ENCODE results near the gene ADAMTSL3. TPM values are rescaled to one million over a fixed set of nuclear protein-coding genes. Genes with fewer than 3 reads are reported as not detected.
A peak's percentile ranks its signal among the peaks of the same experiment; 100 is the strongest.

ADAMTSL3 gene
- under 0.01 TPM in 2 replicates for total RNA-seq

GRCh38 chr15:83653639-83654378, at the start of gene ADAMTSL3:
ADAMTSL3 (plus strand) TSS chr15:83654123; CDS start chr15:83655762, 1,639 bp downstream.
- H3K4me3 ChIP-seq (ENCODE audit: low read depth, low read length): no peak within 1 kb of the TSS
- TF ChIP-seq CTCF (IDR thresholded peaks at IDR 0.05; ENCODE audit: insufficient read depth, low read depth, low read length): no peak
- DNase-seq (ENCODE audit: low read depth): peak; percentile 19

- TF ChIP-seq CTCF (IDR thresholded peaks at IDR 0.05; ENCODE audit: insufficient read depth, low read depth, low read length): no peak
Observed at GRCh38 chr15:83604549-83604948, 49.4 kb upstream of the ADAMTSL3 start.

GRCh38 chr15:83605111-83605945, 48.6 kb upstream of the ADAMTSL3 start:
- no peak for TF ChIP-seq CTCF (IDR thresholded peaks at IDR 0.05; ENCODE audit: insufficient read depth, low read depth, low read length)
- DNase-seq (ENCODE audit: low read depth): no peak
- no peak overlapping the region for H3K4me3 ChIP-seq (ENCODE audit: low read depth, low read length)

More at GRCh38 chr15:83604549-83604948, 49.4 kb upstream of the ADAMTSL3 start:
- no peak for DNase-seq (ENCODE audit: low read depth)
- H3K4me3 ChIP-seq (ENCODE audit: low read depth, low read length): no peak overlapping the region

- no peak for TF ChIP-seq CTCF (IDR thresholded peaks at IDR 0.05; ENCODE audit: insufficient read depth, low read depth, low read length)
- no peak for DNase-seq (ENCODE audit: low read depth)
- no peak overlapping the region for H3K4me3 ChIP-seq (ENCODE audit: low read depth, low read length)
Observed at GRCh38 chr15:83610132-83610531, 43.8 kb upstream of the ADAMTSL3 start.

GRCh38 chr15:83610901-83611685, 42.8 kb upstream of the ADAMTSL3 start:
- no peak for DNase-seq (ENCODE audit: low read depth)
- no peak for TF ChIP-seq CTCF (IDR thresholded peaks at IDR 0.05; ENCODE audit: insufficient read depth, low read depth, low read length)
- H3K4me3 ChIP-seq (ENCODE audit: low read depth, low read length): no peak overlapping the region

GRCh38 chr15:83612226-83612625, 41.7 kb upstream of the ADAMTSL3 start:
- H3K4me3 ChIP-seq (ENCODE audit: low read depth, low read length): no peak overlapping the region
- TF ChIP-seq CTCF (IDR thresholded peaks at IDR 0.05; ENCODE audit: insufficient read depth, low read depth, low read length): no peak
- DNase-seq (ENCODE audit: low read depth): no peak

All from fibroblast of villous mesenchyme (primary cell).